Measurements from ENCODE around the gene DNAH3. TPM values are rescaled to one million over a fixed set of nuclear protein-coding genes. Genes with fewer than 3 reads are reported as not detected.

The DNAH3 gene
- total and polyA plus RNA-seq, 3 donors from 2014 or later, result 11.7 to 21.2 (median 19.9) TPM

GRCh38 chr16:21186326-21186691 is 35.7 kb upstream of the DNAH3 start:
- Histone ChIP-seq H3K4me3 (no peak overlapping the region), H3K27me3 (no peaks in the 10 kb centered on the region), H3K4me1 (peaks cover 4% of the 10 kb centered on the region), H3K36me3 (ENCODE audit: low read depth, missing control alignments) (no peaks in the 10 kb centered on the region), H3K9me3 (no peaks in the 10 kb centered on the region), H3K27ac (no peak overlapping the region)
- TF ChIP-seq, protein P1, sequence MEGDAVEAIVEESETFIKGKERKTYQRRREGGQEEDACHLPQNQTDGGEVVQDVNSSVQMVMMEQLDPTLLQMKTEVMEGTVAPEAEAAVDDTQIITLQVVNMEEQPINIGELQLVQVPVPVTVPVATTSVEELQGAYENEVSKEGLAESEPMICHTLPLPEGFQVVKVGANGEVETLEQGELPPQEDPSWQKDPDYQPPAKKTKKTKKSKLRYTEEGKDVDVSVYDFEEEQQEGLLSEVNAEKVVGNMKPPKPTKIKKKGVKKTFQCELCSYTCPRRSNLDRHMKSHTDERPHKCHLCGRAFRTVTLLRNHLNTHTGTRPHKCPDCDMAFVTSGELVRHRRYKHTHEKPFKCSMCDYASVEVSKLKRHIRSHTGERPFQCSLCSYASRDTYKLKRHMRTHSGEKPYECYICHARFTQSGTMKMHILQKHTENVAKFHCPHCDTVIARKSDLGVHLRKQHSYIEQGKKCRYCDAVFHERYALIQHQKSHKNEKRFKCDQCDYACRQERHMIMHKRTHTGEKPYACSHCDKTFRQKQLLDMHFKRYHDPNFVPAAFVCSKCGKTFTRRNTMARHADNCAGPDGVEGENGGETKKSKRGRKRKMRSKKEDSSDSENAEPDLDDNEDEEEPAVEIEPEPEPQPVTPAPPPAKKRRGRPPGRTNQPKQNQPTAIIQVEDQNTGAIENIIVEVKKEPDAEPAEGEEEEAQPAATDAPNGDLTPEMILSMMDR (IDR thresholded peaks at IDR 0.05), result no peak
- no peak for TF ChIP-seq POLR2A (IDR thresholded peaks at IDR 0.05)
- intact Hi-C loops (cut with DNase I; ENCODE audit: low total_unique reads), result no loop called here
- 49 to 73% methylated on average over 4 of the region's 4 CpGs for WGBS, 2 donors
- DNase-seq, result no peak

GRCh38 chr16:21185659-21186325 is 35.1 kb upstream of the DNAH3 start:
- intact Hi-C loops (cut with DNase I; ENCODE audit: low total_unique reads), result no loop called here
- no peaks in the 10 kb centered on the region for H3K9me3 ChIP-seq
- no peak overlapping the region for H3K27ac ChIP-seq
- no peaks in the 10 kb centered on the region for H3K27me3 ChIP-seq
- H3K4me3 ChIP-seq, result no peak overlapping the region
- peaks cover 5% of the 10 kb centered on the region for H3K4me1 ChIP-seq
- 90 to 94% methylated on average over 12 of the region's 12 CpGs for WGBS, 2 donors
- DNase-seq, result no peak
- no peaks in the 10 kb centered on the region for H3K36me3 ChIP-seq (ENCODE audit: low read depth, missing control alignments)
- TF ChIP-seq POLR2A (IDR thresholded peaks at IDR 0.05), result no peak
- TF ChIP-seq, protein P1 (IDR thresholded peaks at IDR 0.05), result no peak

GRCh38 chr16:21184834-21185233 is 34.2 kb upstream of the DNAH3 start:
- H3K4me1 ChIP-seq, result peaks cover 12% of the 10 kb centered on the region
- DNase-seq, result no peak
- H3K4me3 ChIP-seq, result no peak overlapping the region
- TF ChIP-seq, protein P1 (IDR thresholded peaks at IDR 0.05), result no peak
- no peak for TF ChIP-seq POLR2A (IDR thresholded peaks at IDR 0.05)
- H3K36me3 ChIP-seq (ENCODE audit: low read depth, missing control alignments), result no peaks in the 10 kb centered on the region
- 86 to 89% methylated on average over 3 of the region's 3 CpGs for WGBS, 2 donors
- H3K9me3 ChIP-seq, result no peaks in the 10 kb centered on the region
- H3K27ac ChIP-seq, result no peak overlapping the region
- intact Hi-C loops (cut with DNase I; ENCODE audit: low total_unique reads), result no loop called here
- H3K27me3 ChIP-seq, result no peaks in the 10 kb centered on the region

DNA sequence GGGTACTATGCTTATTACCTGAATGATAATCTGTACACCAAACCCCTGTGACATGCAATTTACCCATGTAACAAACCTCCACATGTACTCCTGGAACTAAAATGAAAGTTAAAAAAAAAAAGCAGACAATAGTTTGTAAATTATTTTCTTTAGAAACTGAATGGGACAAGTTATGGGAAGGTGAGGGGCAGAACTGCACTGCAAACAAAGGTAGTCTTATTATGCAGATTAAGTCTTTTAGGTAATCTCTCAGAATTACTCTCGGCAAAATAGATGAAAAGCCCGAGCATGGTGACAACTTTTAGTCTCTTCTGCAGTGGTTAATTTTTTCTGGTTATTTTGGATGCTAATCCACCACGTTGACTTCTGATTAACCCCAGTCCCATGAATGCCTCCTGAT is 33.3 kb upstream of the DNAH3 start:
- peaks cover 20% of the 10 kb centered on the region for H3K4me1 ChIP-seq
- DNase-seq, result no peak
- H3K27ac ChIP-seq, result no peak overlapping the region
- intact Hi-C loops (cut with DNase I; ENCODE audit: low total_unique reads), result no loop called here
- no peaks in the 10 kb centered on the region for H3K36me3 ChIP-seq (ENCODE audit: low read depth, missing control alignments)
- no peak for TF ChIP-seq POLR2A (IDR thresholded peaks at IDR 0.05)
- TF ChIP-seq, protein P1 (IDR thresholded peaks at IDR 0.05), result no peak
- WGBS, 2 donors, result 74 to 76% methylated on average over 3 of the region's 3 CpGs
- no peak overlapping the region for H3K4me3 ChIP-seq
- H3K9me3 ChIP-seq, result no peaks in the 10 kb centered on the region
- H3K27me3 ChIP-seq, result no peaks in the 10 kb centered on the region

DNA sequence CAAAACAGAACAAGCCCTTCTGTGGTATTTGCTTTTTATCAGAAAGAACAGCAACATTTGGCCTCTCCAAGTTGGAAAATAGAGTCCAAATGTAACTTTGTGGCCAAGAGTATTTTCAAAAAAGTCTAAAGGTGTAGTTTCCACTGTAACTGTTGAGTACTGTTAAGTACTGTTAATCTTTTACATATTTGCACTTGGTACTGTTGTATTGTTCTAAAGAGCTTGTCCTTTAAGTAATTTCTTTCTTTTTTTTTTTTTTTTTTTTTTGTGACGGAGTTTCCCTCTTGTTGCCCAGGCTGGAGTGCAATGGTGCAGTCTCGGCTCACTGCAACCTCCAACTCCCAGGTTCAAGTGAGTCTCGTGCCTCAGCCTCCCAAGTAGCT is 29.3 kb upstream of the DNAH3 start:
- 39 to 45% methylated on average over 3 of the region's 3 CpGs for WGBS, 2 donors

More for the DNA sequence above, 29.3 kb upstream of the DNAH3 start:
- Histone ChIP-seq H3K9me3 (no peaks in the 10 kb centered on the region), H3K4me1 (peaks cover 16% of the 10 kb centered on the region), H3K27ac (peak overlapping the region; percentile 57 to 65), H3K27me3 (no peaks in the 10 kb centered on the region), H3K4me3 (no peak overlapping the region), H3K36me3 (ENCODE audit: low read depth, missing control alignments) (no peaks in the 10 kb centered on the region)
- TF ChIP-seq, protein P1 (IDR thresholded peaks at IDR 0.05), result no peak
- intact Hi-C loops (cut with DNase I; ENCODE audit: low total_unique reads), result no loop called here
- DNase-seq, result no peak

All from testis (tissue), 3 donors.